OCI-LY1 (cell line): Measurements from ENCODE around the gene PSMA2.

ENCODE experiments used
- H2AFZ ChIP-seq: fragments of 200-600 bp; sonication (generic), shearing (Covaris generic); 2 replicates; pipeline ENCODE4 v1.6.0; 2014; ENCODE audit warnings: antibody characterized with exemption, mild to moderate bottlenecking, low read length
- H3F3A ChIP-seq: fragments of 200-600 bp; sonication (generic), shearing (Covaris generic); 2 replicates; pipeline ENCODE4 v1.6.0; 2014; ENCODE audit warnings: mild to moderate bottlenecking, antibody characterized with exemption, low read length, moderate library complexity; ENCODE audit not compliant: insufficient read depth
- H3K27ac ChIP-seq: fragments of 200-600 bp; sonication (generic); 2 replicates; pipeline ENCODE4 v1.5.1; 2014; ENCODE audit warnings: low read length, mixed run types, mild to moderate bottlenecking, low read depth; ENCODE audit not compliant: poor library complexity, severe bottlenecking
- H3K27me3 ChIP-seq: fragments of 200-600 bp; sonication (generic); 2 replicates; pipeline ENCODE4 v1.6.0; 2014; ENCODE audit warnings: antibody characterized with exemption, mild to moderate bottlenecking, low read length, moderate library complexity; ENCODE audit not compliant: insufficient read depth
- H3K36me3 ChIP-seq: fragments of 200-600 bp; sonication (generic); 2 replicates; pipeline ENCODE4 v1.6.1; 2014; ENCODE audit warnings: mild to moderate bottlenecking, antibody characterized with exemption, low read length, moderate library complexity, mixed read lengths; ENCODE audit not compliant: insufficient read depth
- H3K4me1 ChIP-seq: fragments of 200-600 bp; sonication (generic); 2 replicates; pipeline ENCODE4 v1.5.1; 2014; ENCODE audit warnings: mild to moderate bottlenecking, low read length, moderate library complexity; ENCODE audit not compliant: insufficient read depth, severe bottlenecking
- H3K4me2 ChIP-seq: fragments of 200-600 bp; sonication (generic), shearing (Covaris generic); 2 replicates; pipeline ENCODE4 v1.6.1; 2014; ENCODE audit warnings: low read length
- H3K4me3 ChIP-seq: fragments of 200-600 bp; sonication (generic); 2 replicates; pipeline ENCODE4 v1.5.1; 2014; ENCODE audit warnings: low read length, low read depth, mild to moderate bottlenecking, mixed read lengths; ENCODE audit not compliant: poor library complexity, severe bottlenecking
- H3K79me2 ChIP-seq: fragments of 200-600 bp; shearing (Covaris generic); 2 replicates; pipeline ENCODE4 v1.6.1; 2016; ENCODE audit warnings: mixed run types, low read length, mixed read lengths; ENCODE audit not compliant: insufficient read depth
- H3K9ac ChIP-seq: fragments of 200-600 bp; sonication (generic), shearing (Covaris generic); 2 replicates; pipeline ENCODE4 v1.6.1; 2014; ENCODE audit warnings: mild to moderate bottlenecking, low read length, mixed read lengths
- H3K9me2 ChIP-seq: fragments of 200-600 bp; sonication (generic), shearing (Covaris generic); 2 replicates; pipeline ENCODE4 v1.6.1; 2014; ENCODE audit warnings: low read depth, mild to moderate bottlenecking, low read length, mixed read lengths
- H3K9me3 ChIP-seq: fragments of 200-600 bp; shearing (Covaris generic); 2 replicates; pipeline ENCODE4 v1.6.1; 2014; ENCODE audit warnings: low read length, mixed read lengths
- H4K20me1 ChIP-seq: fragments of 200-600 bp; sonication (generic), shearing (Covaris generic); 2 replicates; pipeline ENCODE4 v1.6.0; 2016; ENCODE audit warnings: mild to moderate bottlenecking, low read length; ENCODE audit not compliant: insufficient read depth
- CTCF ChIP-seq: fragments of 200-600 bp; sonication (generic), shearing (Covaris generic); IDR thresholded peaks from 2 replicates; pipeline ENCODE4 v1.5.1; 2017; ENCODE audit warnings: mild to moderate bottlenecking, antibody characterized with exemption, low read length, moderate library complexity, mixed read lengths
- EZH2 ChIP-seq: fragments of 200-600 bp; sonication (generic), shearing (Covaris generic); IDR thresholded peaks from 2 replicates; pipeline ENCODE4 v1.8.0; 2017; ENCODE audit warnings: borderline replicate concordance, mixed run types, mild to moderate bottlenecking, antibody characterized with exemption, low read length, moderate library complexity, mixed read lengths

Gene PSMA2

DNA sequence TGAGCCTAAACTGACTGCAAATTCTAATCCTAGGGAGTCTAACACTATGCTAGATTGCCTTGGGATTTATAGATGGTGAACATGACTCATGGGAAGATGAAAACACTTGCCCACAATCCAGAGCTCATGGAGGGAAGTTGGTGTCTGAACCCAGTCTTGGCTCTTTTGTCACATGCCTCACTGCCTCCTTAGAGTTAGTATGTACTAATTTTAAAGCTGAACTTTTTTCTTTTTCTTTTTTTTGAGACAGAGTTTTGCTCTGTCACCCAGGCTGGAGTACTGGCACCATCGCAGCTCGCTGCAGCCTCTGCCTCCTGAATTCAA, 14.6 kb upstream of the PSMA2 start:
- Histone ChIP-seq H3K79me2 (no peaks in the 10 kb centered on the region), H4K20me1 (no peaks in the 10 kb centered on the region), H3K4me2 (no peak overlapping the region), H3K27ac (no peak overlapping the region), H3K9me2 (no peaks in the 10 kb centered on the region), H3K9me3 (no peaks in the 10 kb centered on the region), H2AFZ (no peak overlapping the region), H3K4me1 (no peaks in the 10 kb centered on the region), H3K4me3 (no peak overlapping the region), H3K9ac (no peak overlapping the region), H3K36me3 (no peaks in the 10 kb centered on the region), H3F3A (no peaks in the 10 kb centered on the region), H3K27me3 (no peaks in the 10 kb centered on the region; the same call in 1 of the 2 replicates)
- TF ChIP-seq CTCF = no peak
- no peak for TF ChIP-seq EZH2

- H3K9me2 ChIP-seq = no peaks in the 10 kb centered on the region
- no peak overlapping the region for H2AFZ ChIP-seq
- no peaks in the 10 kb centered on the region for H3F3A ChIP-seq
- H3K4me2 ChIP-seq = no peak overlapping the region; the same call in 1 of the 2 replicates
- H3K9me3 ChIP-seq = no peaks in the 10 kb centered on the region
- H3K27me3 ChIP-seq = no peaks in the 10 kb centered on the region; the same call in 1 of the 2 replicates
- no peaks in the 10 kb centered on the region for H3K79me2 ChIP-seq
- no peaks in the 10 kb centered on the region for H3K4me1 ChIP-seq
- H3K4me3 ChIP-seq = no peak overlapping the region
- H3K36me3 ChIP-seq = no peaks in the 10 kb centered on the region
- H4K20me1 ChIP-seq = no peaks in the 10 kb centered on the region
- no peak overlapping the region for H3K9ac ChIP-seq
- TF ChIP-seq EZH2 (no peak), CTCF (no peak)
- H3K27ac ChIP-seq = no peak overlapping the region
These were observed 14.1 kb upstream of the PSMA2 start for GRCh38 chr7:42945821-42946626.

DNA sequence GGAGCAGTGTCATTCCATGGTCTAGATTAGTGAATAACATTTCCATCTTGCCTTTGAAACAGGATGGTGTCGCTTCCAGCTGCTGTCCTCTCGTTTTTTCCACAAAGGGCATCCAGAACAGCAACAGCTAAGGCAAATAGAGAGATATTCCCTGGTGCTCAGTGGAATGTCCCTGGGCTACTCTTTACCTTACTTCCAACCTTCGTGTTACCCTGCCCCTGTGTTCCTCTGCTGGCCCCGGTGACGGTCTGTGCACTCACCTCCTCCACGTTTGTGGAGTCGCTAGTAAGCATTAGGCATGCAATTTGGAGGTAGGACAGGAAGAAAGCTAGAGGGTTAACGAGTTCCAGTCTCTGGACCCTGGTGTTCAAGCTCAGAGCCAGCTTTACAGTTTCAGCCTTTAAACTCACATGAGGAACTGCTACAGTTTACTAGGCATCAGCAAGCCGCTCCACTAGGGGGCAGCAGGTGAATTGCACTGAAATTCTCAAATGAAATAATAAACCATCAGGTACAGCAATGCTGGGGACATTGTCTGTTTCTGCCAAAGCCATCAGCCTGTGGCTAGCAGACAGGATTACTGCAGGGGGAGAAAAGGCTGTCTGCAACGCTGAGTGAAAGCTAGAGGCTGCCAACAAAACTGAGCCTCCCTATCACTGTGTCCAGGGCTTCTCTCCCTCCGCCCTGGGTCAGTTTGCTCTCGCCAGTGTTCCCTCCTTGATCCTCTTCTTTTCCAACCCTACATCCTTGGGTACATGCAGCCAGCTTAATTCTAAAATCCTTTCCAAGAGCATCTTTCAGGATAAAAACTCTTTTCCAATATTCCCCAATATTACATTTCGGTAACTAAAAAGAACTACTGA, 9.2 kb upstream of the PSMA2 start:
- H2AFZ ChIP-seq = no peak overlapping the region

More for the DNA sequence above, 9.2 kb upstream of the PSMA2 start:
- Histone ChIP-seq H3K9me2 (no peaks in the 10 kb centered on the region), H3K79me2 (no peaks in the 10 kb centered on the region), H3K27me3 (no peaks in the 10 kb centered on the region), H3K4me2 (no peak overlapping the region), H4K20me1 (no peaks in the 10 kb centered on the region), H3K4me1 (no peaks in the 10 kb centered on the region), H3K9ac (no peak overlapping the region), H3F3A (no peaks in the 10 kb centered on the region), H3K4me3 (no peak overlapping the region), H3K27ac (no peak overlapping the region), H3K9me3 (no peaks in the 10 kb centered on the region), H3K36me3 (peaks cover 37% of the 10 kb centered on the region)
- no peak for TF ChIP-seq EZH2
- TF ChIP-seq CTCF = peak; percentile 99
